GM21825 (cell line): ENCODE results near the gene LDB2.

Source experiments
- ATAC-seq: cut with Tn5 transposase; IDR thresholded peaks from one replicate; pipeline ENCODE4 v1.9.1; 2021; ENCODE audit warnings: mild to moderate bottlenecking, moderate library complexity; ENCODE audit not compliant: unreplicated experiment

The LDB2 gene

DNA sequence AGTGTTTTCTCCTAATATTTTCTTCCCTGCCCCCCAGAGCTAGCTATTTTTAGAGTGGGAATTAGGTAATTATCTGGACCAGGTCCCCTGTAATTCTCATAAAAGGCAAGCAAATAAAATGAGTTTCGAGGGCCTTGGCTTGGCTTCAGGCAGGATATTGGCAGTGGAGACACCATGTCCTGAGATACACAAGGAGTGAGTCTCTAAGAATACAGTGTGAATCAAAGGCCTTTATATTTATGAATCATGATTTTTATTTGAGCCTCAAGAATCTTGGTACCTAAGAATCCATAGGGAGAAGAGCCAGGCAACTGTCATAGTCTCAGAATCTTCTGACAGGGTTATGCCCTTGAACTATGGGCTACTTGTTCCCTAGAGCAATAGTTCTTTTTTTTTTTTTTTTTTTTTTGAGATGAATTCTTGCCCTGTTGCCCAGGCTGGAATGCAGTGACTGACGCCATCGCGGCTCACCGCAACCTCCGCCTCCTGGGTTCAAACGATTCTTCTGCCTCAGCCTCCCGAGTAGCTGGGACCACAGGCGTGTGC lies 205.4 kb downstream of the LDB2 start:
- ATAC-seq = no peak

DNA sequence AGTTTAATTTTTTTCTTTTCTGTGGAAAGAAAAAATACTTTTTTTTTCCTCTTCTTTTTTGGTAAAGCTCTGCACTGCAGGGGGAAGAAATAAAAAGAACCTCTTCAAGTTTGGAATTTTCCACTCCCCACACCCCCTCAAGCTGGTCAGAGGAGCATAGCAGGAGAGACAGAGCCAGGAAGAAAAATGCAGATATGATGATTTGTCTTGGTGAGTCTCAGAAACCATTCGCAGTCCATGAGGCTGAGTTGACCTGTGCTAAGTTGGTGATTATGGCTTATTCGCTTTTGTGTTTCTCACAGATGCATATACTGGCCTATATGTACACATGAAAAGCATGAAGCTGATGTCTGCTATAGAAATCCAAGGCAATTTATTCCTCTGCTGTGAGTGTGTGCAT lies 205.9 kb downstream of the LDB2 start:
- ATAC-seq = no peak

GRCh38 chr4:16692046-16692445 lies 206.4 kb downstream of the LDB2 start:
- no peak for ATAC-seq

- no peak for ATAC-seq
Measured at GRCh38 chr4:16691450-16691849, 207.0 kb downstream of the LDB2 start.

DNA sequence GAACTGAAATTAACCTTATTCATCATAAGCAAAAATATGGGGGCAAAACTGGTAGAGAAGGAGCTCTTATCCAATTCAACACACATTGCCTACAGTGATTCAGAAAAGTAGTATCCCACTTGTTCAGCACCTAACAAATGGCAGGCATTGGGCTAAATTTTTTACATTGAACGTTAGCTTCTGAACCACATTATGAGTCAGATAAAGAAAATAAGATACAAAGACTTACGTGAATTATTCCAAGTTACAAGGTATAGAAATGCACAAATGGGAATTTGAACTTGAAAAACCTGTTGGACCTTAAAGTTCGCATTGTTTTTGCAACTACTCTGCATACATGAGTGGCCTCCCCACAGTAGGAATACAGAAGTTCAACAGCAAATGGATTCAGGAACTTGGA lies 210.6 kb downstream of the LDB2 start:
- ATAC-seq = no peak

DNA sequence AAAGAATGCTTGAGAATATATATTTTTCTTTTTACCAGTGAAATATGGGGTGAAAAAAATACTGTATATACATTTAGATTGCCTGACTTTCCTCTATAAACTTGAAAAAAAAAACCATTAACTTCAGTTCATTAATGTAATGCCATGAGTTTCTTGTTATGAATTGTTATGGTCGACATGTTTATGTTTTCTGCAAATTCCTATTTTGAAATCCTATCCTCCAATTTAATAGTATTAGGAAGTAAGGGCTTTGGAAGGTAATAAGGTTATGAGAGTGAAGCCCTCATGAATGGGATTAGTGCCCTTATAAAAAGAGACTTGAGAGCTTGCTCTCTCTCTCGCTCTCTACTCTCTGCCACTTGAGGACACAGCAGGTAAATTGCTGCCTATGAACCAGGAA lies 211.4 kb downstream of the LDB2 start:
- no peak for ATAC-seq

GRCh38 chr4:16686195-16686594 lies 212.2 kb downstream of the LDB2 start:
- ATAC-seq = no peak

DNA sequence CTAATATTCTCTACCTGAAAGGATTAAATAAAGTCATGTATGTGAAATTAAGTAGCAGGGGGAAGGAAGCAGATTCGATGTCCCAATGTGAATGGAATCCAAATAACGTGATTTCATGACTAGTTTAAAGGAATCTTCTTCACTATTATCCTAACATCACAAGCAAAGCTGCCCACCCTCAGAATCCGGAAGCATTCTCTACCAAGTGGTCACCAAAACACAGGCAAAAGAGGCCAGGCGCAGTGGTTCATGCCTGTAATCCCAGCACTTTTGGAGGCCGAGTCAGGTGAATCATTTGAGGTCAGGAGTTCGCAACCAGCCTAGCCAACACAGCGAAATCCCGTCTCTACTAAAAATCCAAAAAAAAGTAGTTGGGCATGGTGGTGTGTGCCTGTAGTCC lies 212.9 kb downstream of the LDB2 start:
- no peak for ATAC-seq

DNA sequence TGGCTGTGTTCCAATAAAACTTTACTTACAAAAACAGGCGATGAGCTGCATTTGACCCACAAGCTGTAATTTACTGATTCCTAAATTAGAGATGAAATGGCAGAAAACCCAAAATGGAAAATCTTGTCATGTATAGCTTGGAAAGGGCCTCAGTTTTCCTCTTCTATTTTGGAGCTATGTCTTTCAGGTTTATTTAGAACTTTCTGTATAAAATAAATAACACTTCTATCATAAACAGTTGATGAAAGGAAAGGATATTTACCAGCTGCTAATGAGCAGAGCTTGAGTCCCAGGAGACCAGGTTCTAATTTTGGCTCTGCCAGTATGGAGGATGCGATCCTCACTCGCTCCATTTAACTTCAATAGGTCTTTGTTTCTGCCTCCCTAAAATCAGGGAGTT lies 213.5 kb downstream of the LDB2 start:
- ATAC-seq = no peak

DNA sequence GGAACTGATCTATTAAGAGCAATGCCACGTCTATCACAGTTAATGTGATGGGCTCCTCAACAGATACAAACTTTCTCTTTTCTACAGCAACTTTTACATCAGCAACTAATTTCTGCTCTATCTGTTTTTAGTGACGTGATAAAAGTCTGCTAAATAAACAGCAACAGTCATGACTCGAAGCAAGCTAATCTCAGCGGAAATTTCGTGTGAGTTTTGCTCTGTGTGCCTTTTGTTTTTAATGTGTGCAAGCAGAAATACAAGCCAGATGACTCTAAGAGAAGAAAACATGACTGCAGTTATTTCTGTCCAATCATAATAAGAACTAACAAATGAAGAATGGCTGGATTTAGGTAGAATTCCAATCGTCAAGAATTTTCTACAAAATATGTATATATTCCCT lies 214.3 kb downstream of the LDB2 start:
- no peak for ATAC-seq

DNA sequence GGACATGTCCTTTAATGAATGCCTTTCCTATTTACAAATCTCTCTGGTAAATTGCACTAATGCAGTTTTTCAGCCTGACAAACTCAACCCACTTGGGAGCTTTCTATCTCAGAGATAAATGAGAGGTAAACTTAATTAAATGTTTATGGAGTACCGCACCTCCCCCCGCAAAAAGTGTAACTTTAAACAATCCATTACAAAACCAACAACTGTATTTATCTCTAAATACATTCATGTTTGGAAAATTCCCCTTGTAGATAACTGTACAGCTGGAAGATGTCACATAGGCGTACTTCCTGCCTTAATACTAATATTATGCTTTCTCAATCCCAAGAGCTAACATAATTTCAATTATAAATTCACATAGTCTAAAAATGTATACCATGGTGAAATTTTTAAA lies 215.5 kb downstream of the LDB2 start:
- ATAC-seq = no peak

DNA sequence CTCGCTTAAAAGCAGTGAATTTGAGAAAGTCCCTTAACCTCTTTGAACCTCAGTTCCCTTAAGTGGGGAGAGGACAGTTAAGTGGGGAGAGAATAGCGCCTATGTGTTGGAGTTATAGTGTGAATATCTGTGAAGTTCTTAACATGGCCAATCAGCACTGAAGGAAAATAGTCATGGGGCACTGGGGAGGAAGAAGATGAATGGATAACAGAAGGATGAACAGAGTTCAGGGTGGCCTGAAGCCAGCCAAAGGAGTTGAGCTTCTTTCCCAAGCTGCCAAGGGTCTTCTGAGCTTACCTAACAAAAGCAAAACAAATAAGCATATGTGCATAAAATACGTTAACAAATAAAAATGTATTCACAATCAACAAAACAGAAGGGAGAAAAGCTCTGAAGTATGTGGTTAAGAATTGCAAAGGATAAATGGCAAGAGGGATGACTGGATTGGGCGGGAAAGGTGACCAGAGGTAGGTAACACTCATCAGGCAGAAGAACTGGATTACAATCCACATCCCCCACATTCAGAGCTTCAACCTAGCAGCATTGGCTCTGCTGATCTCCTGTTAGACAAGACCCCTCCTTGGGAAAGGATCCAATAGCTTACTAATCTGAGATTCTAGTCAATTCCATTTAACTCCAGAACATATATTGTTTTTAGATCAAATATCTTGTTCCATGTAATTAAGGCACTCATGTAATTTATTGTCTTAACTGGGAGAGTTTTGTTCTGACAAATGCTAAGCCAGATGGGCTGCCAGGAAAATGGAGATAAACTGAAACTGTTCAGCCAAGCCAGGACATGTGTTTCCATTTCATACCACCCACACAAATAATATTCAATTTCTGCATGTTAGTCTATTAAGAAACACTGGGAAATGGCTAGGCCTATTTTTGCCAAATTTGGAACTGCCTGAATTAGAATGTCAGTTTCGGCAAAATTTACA lies 221.2 kb downstream of the LDB2 start:
- no peak for ATAC-seq

DNA sequence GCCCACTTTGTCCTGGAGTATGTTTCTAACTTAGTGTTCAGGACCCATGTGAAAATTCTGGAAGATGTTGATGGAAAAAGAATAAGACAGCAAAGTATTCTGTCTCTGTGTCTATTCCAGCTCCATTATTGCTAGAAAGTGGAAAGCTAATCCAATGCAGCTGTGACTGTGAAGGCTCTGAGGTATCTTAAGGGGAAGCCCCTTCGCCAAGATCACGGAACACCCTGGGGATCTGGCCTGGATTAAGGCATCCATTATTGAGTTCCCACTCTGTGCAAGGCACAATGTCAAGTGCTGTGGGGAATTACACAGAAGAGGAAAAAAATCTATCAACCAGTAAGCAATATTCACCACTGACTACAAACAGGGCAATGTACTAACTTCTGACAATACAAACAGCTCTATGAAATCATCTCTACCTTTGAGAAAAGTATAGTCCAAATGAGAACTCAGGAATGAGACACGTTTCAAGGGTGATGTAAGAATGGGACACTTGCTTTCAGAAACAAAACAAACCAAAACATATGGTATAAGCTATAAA lies 222.1 kb downstream of the LDB2 start:
- ATAC-seq = no peak

- no peak for ATAC-seq
Measured at GRCh38 chr4:16674082-16674481, 224.4 kb downstream of the LDB2 start.

DNA sequence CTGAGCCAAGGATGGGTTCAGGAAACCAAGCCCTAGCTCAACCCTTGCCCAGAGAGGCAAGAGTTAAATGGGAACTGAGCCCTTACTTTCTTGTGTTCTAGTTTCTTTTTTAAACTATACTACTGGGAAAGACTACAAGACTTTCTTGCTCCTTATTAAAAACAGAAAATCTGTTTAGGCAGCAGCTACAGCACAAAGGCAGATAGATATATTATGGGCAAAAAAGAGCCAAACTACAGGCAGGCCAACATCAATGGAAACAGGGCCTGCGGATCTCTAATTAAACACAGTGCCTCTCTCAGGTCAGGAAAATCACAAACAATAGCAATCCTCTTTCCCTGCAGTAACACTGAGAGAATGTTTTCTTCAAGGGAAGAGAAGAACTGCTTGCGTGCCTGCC lies 226.0 kb downstream of the LDB2 start:
- ATAC-seq = no peak

- no peak for ATAC-seq
Measured at GRCh38 chr4:16671741-16672140, 226.7 kb downstream of the LDB2 start.

DNA sequence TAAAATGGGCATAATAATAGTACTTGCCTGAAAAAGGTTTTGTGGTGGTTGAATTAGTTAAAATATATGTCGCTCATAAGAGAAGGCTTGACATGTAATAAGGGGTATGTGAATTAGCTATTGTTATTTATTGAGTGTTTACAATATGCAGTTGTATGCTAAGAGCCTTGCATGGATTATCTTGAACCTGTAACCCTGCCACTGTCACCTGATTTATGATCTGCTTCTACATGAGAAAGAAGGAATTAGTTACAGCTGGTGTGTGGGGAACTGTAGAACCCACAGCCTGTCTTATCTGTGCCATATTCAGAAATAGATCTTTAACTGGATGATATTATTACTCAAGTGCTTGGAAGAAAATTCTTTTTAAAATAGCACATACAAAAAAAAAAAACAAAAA lies 227.7 kb downstream of the LDB2 start:
- ATAC-seq = no peak

GRCh38 chr4:16669036-16669435 lies 229.4 kb downstream of the LDB2 start:
- ATAC-seq = no peak

DNA sequence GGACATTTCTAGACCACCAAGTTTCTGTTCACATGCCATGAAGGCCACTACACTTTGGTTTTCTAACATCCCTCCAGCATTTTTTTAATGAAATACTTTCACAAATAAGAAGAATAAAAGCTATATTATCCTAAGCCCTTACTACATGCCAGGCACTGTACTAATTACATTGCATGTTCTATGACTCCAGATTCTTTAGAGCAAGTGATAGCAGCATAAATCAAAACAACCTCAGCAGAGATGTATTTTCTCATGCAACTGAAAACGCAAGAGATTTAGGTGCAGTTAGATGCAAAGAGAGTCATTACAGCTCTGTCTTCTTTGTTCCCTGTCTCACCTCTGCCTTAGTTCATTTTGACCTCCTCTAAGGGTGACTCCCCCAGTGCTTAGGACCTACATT lies 230.0 kb downstream of the LDB2 start:
- ATAC-seq = no peak

- ATAC-seq = no peak
Measured at GRCh38 chr4:16667464-16667863, 231.0 kb downstream of the LDB2 start.

- no peak for ATAC-seq
Measured at GRCh38 chr4:16665942-16666551, 232.4 kb downstream of the LDB2 start.

GRCh38 chr4:16663732-16664131 lies 234.7 kb downstream of the LDB2 start:
- ATAC-seq = no peak
